ENCODE data around the gene FOXC2.

- TF ChIP-seq CTCF (IDR thresholded peaks at IDR 0.05) (no peak), POLR2AphosphoS5 (IDR thresholded peaks at IDR 0.05) (no peak)
Observed at GRCh38 chr16:86573646-86574508, 7.2 kb downstream of the FOXC2 start.

Data from sigmoid colon (tissue), 4 donors.